ENCODE measurements around the gene PEX26. TPM values are rescaled to one million over a fixed set of nuclear protein-coding genes. Genes with fewer than 3 reads are reported as not detected.
A peak's percentile ranks its signal among the peaks of the same experiment; 100 is the strongest.

Gene PEX26
- total and polyA plus RNA-seq, 2 donors (not counting 3 experiments of a cell fraction or from before 2014, with no cell fraction given), result 25.6 to 44.4 TPM

DNA sequence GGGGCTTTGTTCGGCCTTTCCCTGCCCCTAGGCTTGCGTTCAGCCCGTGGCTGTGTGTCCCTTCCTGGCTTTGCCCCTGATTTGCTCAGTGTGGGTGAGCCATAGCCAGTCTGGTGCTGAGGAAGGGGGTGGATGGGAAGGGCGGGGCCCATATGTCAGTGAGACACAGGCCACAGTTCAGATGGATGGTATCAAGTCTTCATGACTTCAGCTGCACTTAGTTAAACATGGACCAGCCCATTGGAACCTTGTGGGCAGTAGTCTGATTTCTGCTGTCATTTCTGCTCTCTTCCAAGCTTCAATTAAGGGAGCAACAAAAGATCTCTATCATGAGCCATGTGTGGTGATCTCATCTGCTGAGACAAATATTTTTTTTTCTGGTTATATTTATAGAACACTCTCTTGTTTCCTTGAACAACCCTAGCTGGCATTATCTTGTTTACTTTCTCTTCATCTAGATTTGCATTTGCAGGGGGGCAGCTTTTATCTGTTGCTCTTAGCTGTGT lies 21.6 kb upstream of the PEX26 start:
- TF ChIP-seq FOS (IDR thresholded peaks at IDR 0.05; ENCODE audit: borderline replicate concordance, insufficient read depth, low read length) (no peak), GATA2 (IDR thresholded peaks at IDR 0.05; ENCODE audit: insufficient read depth, insufficient read length, low read depth, low read length) (peak; percentile 27)
- Histone ChIP-seq H2AFZ (ENCODE audit: low read depth, low read length) (peak overlapping the region; percentile 8), H4K20me1 (replicated peaks; ENCODE audit: control insufficient read depth, extremely low read depth, insufficient read depth, low read length) (no peaks in the 10 kb centered on the region), H3K79me2 (ENCODE audit: control insufficient read depth, insufficient read depth, low read length) (no peaks in the 10 kb centered on the region), H3K27ac (ENCODE audit: insufficient read depth, low read depth, low read length) (no peak overlapping the region), H3K4me2 (ENCODE audit: insufficient read depth, low read length) (no peak overlapping the region), H3K4me1 (ENCODE audit: control insufficient read depth, extremely low read depth, insufficient read depth, low read length) (peaks cover 16% of the 10 kb centered on the region), H3K9ac (replicated peaks; ENCODE audit: extremely low read depth, insufficient read depth, low read length) (no peak overlapping the region), H3K9me3 (replicated peaks; ENCODE audit: control insufficient read depth, insufficient read depth, low read length) (no peaks in the 10 kb centered on the region), H3K9me1 (replicated peaks; ENCODE audit: control insufficient read depth, extremely low read depth, insufficient read depth, low read length) (no peaks in the 10 kb centered on the region), H3K27me3 (ENCODE audit: control insufficient read depth in 2 of 2, insufficient read depth in 2 of 2, low read length in 2 of 2) (peaks cover 0 to 2% of the 10 kb centered on the region in 2 experiments), H3K36me3 (ENCODE audit: control insufficient read depth in 2 of 2, extremely low read depth in 1 of 2, insufficient read depth in 2 of 2, low read length in 2 of 2) (no peaks in the 10 kb centered on the region), H3K4me3 (replicated peaks in 1 of 3; ENCODE audit: insufficient read depth in 1 of 3, low read depth in 1 of 3, low read length in 3 of 3) (no peak overlapping the region)
- ChIA-PET POLR2A (no interaction called here), CTCF (interaction anchor here (1.0 to 1.8 kb wide), 3 partner anchors 20 to 31 kb away, joined by 5 to 11 read pairs (median 5); no protein-coding TSS in a partner anchor)
- intact Hi-C loops (cut with micrococcal nuclease), result no loop called here
- no TSS peak for BruUV-seq (replicated peaks)
- FAIRE-seq (peak; percentile 76), DNase-seq (ENCODE audit: low read depth, low spot score) (peak; percentile 41)
- dilution Hi-C loops (cut with MboI; ENCODE audit: extremely low pct_ligation_motif_present, low sequenced_read_pairs), result no loop called here

DNA sequence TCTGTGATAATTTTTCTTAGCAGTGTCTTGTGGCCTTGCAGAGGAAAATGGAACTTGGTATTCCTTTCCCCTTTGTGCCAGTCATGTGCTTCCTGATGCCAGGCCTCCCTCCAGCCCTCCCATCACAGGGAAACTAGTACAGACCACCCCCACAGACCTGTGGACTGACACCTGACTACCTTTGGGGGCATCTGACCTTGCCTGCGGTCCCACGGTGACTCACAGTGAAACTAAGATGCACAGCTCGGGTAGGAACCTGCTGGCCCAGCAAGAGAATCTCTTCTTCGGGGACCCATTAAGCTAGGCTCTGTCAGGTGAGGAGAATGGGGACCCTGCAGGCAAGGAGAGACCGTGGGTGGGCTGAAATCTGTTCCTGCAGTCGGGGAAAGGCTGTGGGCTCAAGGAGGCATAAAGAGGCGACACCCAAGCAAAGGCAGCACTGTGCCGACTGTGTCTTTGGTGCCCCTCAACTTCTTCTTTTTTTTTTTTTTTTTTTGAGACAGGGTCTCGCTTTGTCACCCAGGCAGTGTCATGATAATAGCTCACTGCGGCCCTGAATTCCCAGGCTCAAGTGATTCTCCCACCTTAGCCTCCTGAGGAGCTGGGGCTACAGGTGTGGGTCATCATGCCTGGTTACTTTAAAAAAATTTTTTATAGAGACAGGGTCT lies 20.8 kb upstream of the PEX26 start:
- H3K4me3 ChIP-seq (replicated peaks in 1 of 3; ENCODE audit: insufficient read depth in 1 of 3, low read depth in 1 of 3, low read length in 3 of 3), result no peak overlapping the region
- no peak overlapping the region for H3K4me2 ChIP-seq (ENCODE audit: insufficient read depth, low read length)
- BruUV-seq (replicated peaks), result no TSS peak
- H3K79me2 ChIP-seq (ENCODE audit: control insufficient read depth, insufficient read depth, low read length), result no peaks in the 10 kb centered on the region
- intact Hi-C loops (cut with micrococcal nuclease) (no loop called here), dilution Hi-C loops (cut with MboI; ENCODE audit: extremely low pct_ligation_motif_present, low sequenced_read_pairs) (no loop called here)
- TF ChIP-seq MYC (IDR thresholded peaks at IDR 0.05; ENCODE audit: low read depth, low read length) (no peak), JUN (IDR thresholded peaks at IDR 0.05; ENCODE audit: borderline replicate concordance, insufficient read depth, insufficient read length, low read depth) (no peak), POLR2A (IDR thresholded peaks at IDR 0.05; ENCODE audit: low read depth, low read length) (no peak), FOS (IDR thresholded peaks at IDR 0.05; ENCODE audit: borderline replicate concordance, insufficient read depth, low read length) (no peak), EZH2 (IDR thresholded peaks at IDR 0.05; ENCODE audit: borderline replicate concordance, low read depth, low read length, severe bottlenecking) (no peak), GATA2 (IDR thresholded peaks at IDR 0.05; ENCODE audit: insufficient read depth, insufficient read length, low read depth, low read length) (no peak), POLR2AphosphoS5 (IDR thresholded peaks at IDR 0.05; ENCODE audit: insufficient read depth, low read depth, low read length) (no peak)
- TF ChIP-seq, protein P1, sequence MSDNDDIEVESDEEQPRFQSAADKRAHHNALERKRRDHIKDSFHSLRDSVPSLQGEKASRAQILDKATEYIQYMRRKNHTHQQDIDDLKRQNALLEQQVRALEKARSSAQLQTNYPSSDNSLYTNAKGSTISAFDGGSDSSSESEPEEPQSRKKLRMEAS (IDR thresholded peaks at IDR 0.05; ENCODE audit: insufficient read depth, insufficient read length), result no peak
- no peak overlapping the region for H2AFZ ChIP-seq (ENCODE audit: low read depth, low read length)
- H3K27ac ChIP-seq (ENCODE audit: insufficient read depth, low read depth, low read length), result no peak overlapping the region
- no peaks in the 10 kb centered on the region for H3K9me1 ChIP-seq (replicated peaks; ENCODE audit: control insufficient read depth, extremely low read depth, insufficient read depth, low read length)
- FAIRE-seq (no peak), DNase-seq (ENCODE audit: low read depth, low spot score) (no peak)
- peaks cover 16% of the 10 kb centered on the region for H3K4me1 ChIP-seq (ENCODE audit: control insufficient read depth, extremely low read depth, insufficient read depth, low read length)
- H3K9me3 ChIP-seq (replicated peaks; ENCODE audit: control insufficient read depth, insufficient read depth, low read length), result no peaks in the 10 kb centered on the region
- CTCF ChIA-PET, result interaction anchor here (1.0 to 1.8 kb wide), 4 partner anchors 17 to 31 kb away, joined by 5 to 11 read pairs (median 5); no protein-coding TSS in a partner anchor
- no peaks in the 10 kb centered on the region for H4K20me1 ChIP-seq (replicated peaks; ENCODE audit: control insufficient read depth, extremely low read depth, insufficient read depth, low read length)
- H3K36me3 ChIP-seq (ENCODE audit: control insufficient read depth in 2 of 2, extremely low read depth in 1 of 2, insufficient read depth in 2 of 2, low read length in 2 of 2), result no peaks in the 10 kb centered on the region
- POLR2A ChIA-PET, result no interaction called here
- H3K9ac ChIP-seq (replicated peaks; ENCODE audit: extremely low read depth, insufficient read depth, low read length), result no peak overlapping the region
- peaks cover 0 to 2% of the 10 kb centered on the region in 2 experiments for H3K27me3 ChIP-seq (ENCODE audit: control insufficient read depth in 2 of 2, insufficient read depth in 2 of 2, low read length in 2 of 2)

Data from endothelial cell of umbilical vein (primary cell).